Endodermal cell (in vitro differentiated cells): ENCODE results near the gene GNAL. TPM values are rescaled to one million over a fixed set of nuclear protein-coding genes. Genes with fewer than 3 reads are reported as not detected.

Experiments
- DNase-seq: peaks from one replicate; pipeline ENCODE4 v3.0.0-alpha.2; 2017
- H3K27ac ChIP-seq: 2 replicates; pipeline ENCODE4 v1.5.1; 2013; ENCODE audit warnings: mild to moderate bottlenecking, low read depth, low read length, moderate library complexity
- H3K27me3 ChIP-seq: 2 replicates; pipeline ENCODE4 v1.6.1; 2013; ENCODE audit warnings: mild to moderate bottlenecking, low read length, moderate library complexity; ENCODE audit not compliant: insufficient read depth, control insufficient read depth, poor library complexity, severe bottlenecking
- H3K36me3 ChIP-seq: 2 replicates; pipeline ENCODE4 v1.7.0; 2013; ENCODE audit warnings: mild to moderate bottlenecking, low read length, moderate library complexity; ENCODE audit not compliant: control insufficient read depth, insufficient read depth
- H3K4me1 ChIP-seq: one replicate; pipeline ENCODE4 v1.7.0; 2013; ENCODE audit warnings: low read length; ENCODE audit not compliant: control insufficient read depth, insufficient read depth
- H3K4me3 ChIP-seq: 2 replicates; pipeline ENCODE4 v1.5.1; 2013; ENCODE audit warnings: mild to moderate bottlenecking, low read length, moderate library complexity
- H3K9ac ChIP-seq: 2 replicates; pipeline ENCODE4 v1.6.1; 2013; ENCODE audit warnings: mild to moderate bottlenecking, low read length, moderate library complexity; ENCODE audit not compliant: poor library complexity, severe bottlenecking; ENCODE audit errors: extremely low read depth
- H3K9me3 ChIP-seq: 2 replicates; pipeline ENCODE4 v1.6.1; 2013; ENCODE audit warnings: mild to moderate bottlenecking, low read length, moderate library complexity; ENCODE audit not compliant: control insufficient read depth
- H3K27ac Mint-ChIP-seq: 2 replicates; pipeline ENCODE4 v1.8.0; 2020; ENCODE audit warnings: mixed read lengths
- H3K27me3 Mint-ChIP-seq: 2 replicates; pipeline ENCODE4 v1.8.0; 2021; ENCODE audit warnings: mild to moderate bottlenecking, mixed read lengths; ENCODE audit not compliant: insufficient read depth
- H3K36me3 Mint-ChIP-seq: 2 replicates; pipeline ENCODE4 v1.8.0; 2020; ENCODE audit warnings: low read depth, mixed read lengths
- H3K4me1 Mint-ChIP-seq: 2 replicates; pipeline ENCODE4 v1.8.0; 2020; ENCODE audit warnings: mixed read lengths
- H3K4me3 Mint-ChIP-seq: 2 replicates; pipeline ENCODE4 v1.8.0; 2020; ENCODE audit warnings: mild to moderate bottlenecking, moderate library complexity, mixed read lengths
- H3K9me3 Mint-ChIP-seq: 2 replicates; pipeline ENCODE4 v1.8.0; 2020; ENCODE audit warnings: mild to moderate bottlenecking, mixed read lengths
- CTCF ChIP-seq: fragments of 200-600 bp; sonication (generic); conservative IDR thresholded peaks from 2 replicates; pipeline ENCODE4 v1.5.0; 2021; ENCODE audit warnings: antibody characterized with exemption, mild to moderate bottlenecking
- WGBS, 2 experiments: methylation state at CpG; one replicate each; pipeline versions ENCODE4 v1.1.5 to v1.1.7; 2013; ENCODE audit warnings: missing lambda C conversion rate in 2 of 2, mixed read lengths in 1 of 2; ENCODE audit not compliant: insufficient coverage in 1 of 2, insufficient read length in 1 of 2; 5-methylcytosine and 5-hydroxymethylcytosine counted together
- total RNA-seq, 2 donors: library from RNA; stranded (reverse); fragmentation: NEBNext Ultra II Directional in 1 of 2; extraction: Animal tissue kit (Norgen Biotek cat#: 25700) in 1 of 2; gene quantifications; 2 replicates in 1 of 2; 3 replicates in 1 of 2; pipeline ENCODE4 v1.2.1, GENCODE V29; 2021

GNAL gene
- total RNA-seq, 2 donors from 2014 or later = 37.9 to 58.2 TPM

- Mint-ChIP-seq H3K27me3 (no peaks in the 10 kb centered on the region), H3K36me3 (peaks cover 34% of the 10 kb centered on the region), H3K4me1 (no peaks in the 10 kb centered on the region), H3K4me3 (no peak overlapping the region), H3K9me3 (no peaks in the 10 kb centered on the region), H3K27ac (no peak overlapping the region)
- Histone ChIP-seq H3K9me3 (no peaks in the 10 kb centered on the region), H3K4me1 (no peaks in the 10 kb centered on the region), H3K36me3 (peaks cover 18% of the 10 kb centered on the region), H3K9ac (no peak overlapping the region), H3K27ac (no peak overlapping the region), H3K4me3 (no peak overlapping the region), H3K27me3 (no peaks in the 10 kb centered on the region)
- no peak for TF ChIP-seq CTCF
- 88 to 89% methylated on average over 4 to 6 of the region's 6 CpGs for WGBS, 2 experiments
- DNase-seq = peak; percentile 28
Measured at GRCh38 chr18:11862468-11863137, 173.5 kb downstream of the GNAL start.

- no peak overlapping the region for H3K27ac Mint-ChIP-seq
- Histone ChIP-seq H3K9ac (no peak overlapping the region), H3K4me1 (no peaks in the 10 kb centered on the region), H3K4me3 (no peak overlapping the region), H3K36me3 (peaks cover 30% of the 10 kb centered on the region), H3K9me3 (no peaks in the 10 kb centered on the region), H3K27ac (no peak overlapping the region), H3K27me3 (no peaks in the 10 kb centered on the region)
- 89 to 92% methylated on average over 2 of the region's 2 CpGs for WGBS, 2 experiments
- TF ChIP-seq CTCF = no peak
- H3K4me1 Mint-ChIP-seq = no peaks in the 10 kb centered on the region
- H3K36me3 Mint-ChIP-seq = peaks cover 42% of the 10 kb centered on the region
- H3K9me3 Mint-ChIP-seq = no peaks in the 10 kb centered on the region
- no peak overlapping the region for H3K4me3 Mint-ChIP-seq
- peak; percentile 10 for DNase-seq
- H3K27me3 Mint-ChIP-seq = no peaks in the 10 kb centered on the region
Measured at GRCh38 chr18:11864471-11864870, 175.4 kb downstream of the GNAL start.

GRCh38 chr18:11865071-11865470, 176.0 kb downstream of the GNAL start:
- Mint-ChIP-seq H3K27ac (peak overlapping the region; percentile 64), H3K27me3 (no peaks in the 10 kb centered on the region), H3K4me3 (no peak overlapping the region), H3K4me1 (no peaks in the 10 kb centered on the region), H3K36me3 (peaks cover 43% of the 10 kb centered on the region), H3K9me3 (no peaks in the 10 kb centered on the region)
- WGBS, 2 experiments = 93 to 97% methylated on average over 5 to 12 of the region's 12 CpGs
- Histone ChIP-seq H3K4me3 (no peak overlapping the region), H3K27me3 (no peaks in the 10 kb centered on the region), H3K9me3 (no peaks in the 10 kb centered on the region), H3K36me3 (peaks cover 31% of the 10 kb centered on the region), H3K27ac (no peak overlapping the region), H3K4me1 (no peaks in the 10 kb centered on the region), H3K9ac (no peak overlapping the region)
- peak; percentile 35 for DNase-seq
- TF ChIP-seq CTCF = no peak
